Measurements from ENCODE around the gene IQSEC2. TPM values are rescaled to one million over a fixed set of nuclear protein-coding genes. Genes with fewer than 3 reads are reported as not detected.

IQSEC2 gene
- total and polyA plus RNA-seq, 2 of the 13 experiments (the other 11 are each of a cell fraction or from before 2014, with no cell fraction given) = 0.13 to 0.21 TPM

DNA sequence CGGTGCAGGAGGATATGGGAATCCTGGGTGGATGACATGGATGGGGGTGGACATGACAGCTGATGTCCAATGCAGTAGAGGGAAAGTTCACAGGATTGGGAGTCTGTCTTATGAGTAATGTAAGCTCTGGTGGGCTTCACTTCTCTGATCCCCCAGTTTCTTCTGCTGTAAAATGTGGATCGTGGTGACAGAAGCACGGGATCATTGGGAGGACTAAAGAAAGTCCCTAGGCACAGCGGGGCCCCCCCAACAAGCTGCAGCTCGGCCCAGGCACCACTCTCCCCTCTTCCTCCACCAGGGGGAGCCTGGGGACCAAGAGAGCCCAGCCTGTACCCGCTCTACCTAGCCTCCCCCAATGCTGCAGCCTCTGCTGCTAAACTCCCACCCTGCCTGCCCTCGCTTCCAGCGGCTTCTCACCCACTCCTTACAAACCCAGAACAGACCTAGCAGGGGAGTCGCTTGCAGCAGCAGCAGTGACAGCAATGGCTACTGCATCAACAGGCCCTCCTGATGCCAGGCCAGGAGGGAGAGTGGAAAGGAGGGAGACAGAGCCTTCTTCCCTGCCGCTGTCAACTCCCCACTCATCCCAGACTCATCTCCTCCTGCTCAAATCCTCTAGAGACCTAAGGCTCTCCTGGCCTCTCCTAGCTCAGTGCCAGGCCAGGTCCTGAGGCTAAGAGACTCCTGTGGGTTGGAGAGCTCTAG is 36.1 kb upstream of the IQSEC2 start (continued):
- TF ChIP-seq, protein P1, sequence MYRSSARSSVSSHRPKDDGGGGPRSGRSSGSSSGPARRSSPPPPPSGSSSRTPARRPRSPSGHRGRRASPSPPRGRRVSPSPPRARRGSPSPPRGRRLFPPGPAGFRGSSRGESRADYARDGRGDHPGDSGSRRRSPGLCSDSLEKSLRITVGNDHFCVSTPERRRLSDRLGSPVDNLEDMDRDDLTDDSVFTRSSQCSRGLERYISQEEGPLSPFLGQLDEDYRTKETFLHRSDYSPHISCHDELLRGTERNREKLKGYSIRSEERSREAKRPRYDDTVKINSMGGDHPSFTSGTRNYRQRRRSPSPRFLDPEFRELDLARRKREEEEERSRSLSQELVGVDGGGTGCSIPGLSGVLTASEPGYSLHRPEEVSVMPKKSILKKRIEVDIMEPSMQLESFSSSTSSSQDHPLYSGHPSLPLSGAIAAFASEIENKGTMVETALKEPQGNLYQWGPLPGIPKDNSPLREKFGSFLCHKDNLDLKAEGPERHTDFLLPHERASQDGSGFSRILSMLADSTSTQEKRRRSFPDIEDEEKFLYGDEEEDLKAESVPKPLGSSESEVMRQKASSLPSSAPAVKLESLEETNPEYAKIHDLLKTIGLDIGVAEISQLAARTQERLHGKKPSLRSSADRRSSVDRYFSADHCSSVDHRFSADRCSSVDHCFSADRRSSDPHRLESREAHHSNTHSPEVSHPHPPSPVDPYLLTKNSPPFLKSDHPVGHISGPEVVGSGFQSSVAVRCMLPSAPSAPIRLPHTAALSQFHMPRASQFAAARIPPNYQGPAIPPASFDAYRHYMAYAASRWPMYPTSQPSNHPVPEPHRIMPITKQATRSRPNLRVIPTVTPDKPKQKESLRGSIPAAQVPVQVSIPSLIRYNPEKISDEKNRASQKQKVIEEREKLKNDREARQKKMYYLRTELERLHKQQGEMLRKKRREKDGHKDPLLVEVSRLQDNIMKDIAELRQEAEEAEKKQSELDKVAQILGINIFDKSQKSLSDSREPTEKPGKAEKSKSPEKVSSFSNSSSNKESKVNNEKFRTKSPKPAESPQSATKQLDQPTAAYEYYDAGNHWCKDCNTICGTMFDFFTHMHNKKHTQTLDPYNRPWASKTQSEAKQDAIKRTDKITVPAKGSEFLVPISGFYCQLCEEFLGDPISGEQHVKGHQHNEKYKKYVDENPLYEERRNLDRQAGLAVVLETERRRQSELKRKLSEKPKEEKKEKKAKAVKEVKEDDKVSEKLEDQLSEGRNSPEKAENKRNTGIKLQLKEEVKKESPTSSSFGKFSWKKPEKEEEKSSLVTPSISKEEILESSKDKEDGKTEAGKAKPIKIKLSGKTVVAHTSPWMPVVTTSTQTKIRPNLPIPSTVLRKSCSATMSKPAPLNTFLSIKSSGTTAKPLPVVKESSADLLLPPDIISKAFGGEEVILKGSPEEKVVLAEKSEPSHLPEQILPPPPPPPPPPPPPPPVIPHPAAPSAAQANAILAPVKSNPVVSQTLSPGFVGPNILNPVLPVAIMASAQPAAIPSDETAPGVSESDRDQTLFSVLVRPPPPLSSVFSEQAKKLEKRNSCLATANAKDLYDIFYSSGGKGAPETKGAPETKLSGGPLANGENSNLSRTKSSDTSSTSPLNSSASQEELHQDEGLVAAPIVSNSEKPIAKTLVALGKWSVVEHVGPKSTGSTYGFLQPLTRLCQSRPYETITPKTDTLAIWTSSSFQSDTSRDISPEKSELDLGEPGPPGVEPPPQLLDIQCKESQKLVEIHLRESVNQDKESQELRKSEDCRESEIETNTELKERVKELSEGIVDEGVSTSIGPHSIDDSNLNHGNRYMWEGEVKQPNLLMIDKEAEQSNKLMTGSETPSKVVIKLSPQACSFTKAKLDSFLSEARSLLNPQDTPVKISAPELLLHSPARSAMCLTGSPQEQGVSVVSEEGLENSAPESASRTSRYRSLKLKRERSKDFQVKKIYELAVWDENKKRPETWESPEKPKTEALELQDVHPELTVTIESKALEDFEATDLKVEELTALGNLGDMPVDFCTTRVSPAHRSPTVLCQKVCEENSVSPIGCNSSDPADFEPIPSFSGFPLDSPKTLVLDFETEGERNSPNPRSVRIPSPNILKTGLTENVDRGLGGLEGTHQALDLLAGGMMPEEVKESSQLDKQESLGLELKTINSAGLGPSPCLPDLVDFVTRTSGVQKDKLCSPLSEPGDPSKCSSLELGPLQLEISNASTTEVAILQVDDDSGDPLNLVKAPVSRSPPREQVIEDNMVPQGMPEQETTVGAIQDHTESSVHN (CRISPR knock-in tag; IDR thresholded peaks at IDR 0.05) = no peak
- no peak for TF ChIP-seq MAFK (conservative IDR thresholded peaks at IDR 0.05 in 1 of 2, IDR thresholded peaks at IDR 0.05 in 1 of 2; ENCODE audit: low read length in 2 of 2)
- TF ChIP-seq, protein P2, sequence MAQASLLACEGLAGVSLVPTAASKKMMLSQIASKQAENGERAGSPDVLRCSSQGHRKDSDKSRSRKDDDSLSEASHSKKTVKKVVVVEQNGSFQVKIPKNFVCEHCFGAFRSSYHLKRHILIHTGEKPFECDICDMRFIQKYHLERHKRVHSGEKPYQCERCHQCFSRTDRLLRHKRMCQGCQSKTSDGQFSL (CRISPR knock-in tag; IDR thresholded peaks at IDR 0.05) = peak; percentile 89
- TF ChIP-seq, protein P3, sequence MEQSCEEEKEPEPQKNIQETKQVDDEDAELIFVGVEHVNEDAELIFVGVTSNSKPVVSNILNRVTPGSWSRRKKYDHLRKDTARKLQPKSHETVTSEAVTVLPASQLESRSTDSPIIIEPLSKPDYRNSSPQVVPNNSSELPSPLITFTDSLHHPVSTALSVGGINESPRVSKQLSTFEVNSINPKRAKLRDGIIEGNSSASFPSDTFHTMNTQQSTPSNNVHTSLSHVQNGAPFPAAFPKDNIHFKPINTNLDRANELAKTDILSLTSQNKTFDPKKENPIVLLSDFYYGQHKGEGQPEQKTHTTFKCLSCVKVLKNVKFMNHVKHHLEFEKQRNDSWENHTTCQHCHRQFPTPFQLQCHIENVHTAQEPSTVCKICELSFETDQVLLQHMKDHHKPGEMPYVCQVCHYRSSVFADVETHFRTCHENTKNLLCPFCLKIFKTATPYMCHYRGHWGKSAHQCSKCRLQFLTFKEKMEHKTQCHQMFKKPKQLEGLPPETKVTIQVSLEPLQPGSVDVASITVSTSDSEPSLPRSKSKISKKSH (CRISPR knock-in tag; IDR thresholded peaks at IDR 0.05; ENCODE audit: borderline replicate concordance) = no peak
- TF ChIP-seq HMG20A (CRISPR knock-in tag; IDR thresholded peaks at IDR 0.05; ENCODE audit: borderline replicate concordance) = no peak
- TF ChIP-seq ZNF879 (CRISPR knock-in tag; IDR thresholded peaks at IDR 0.05) = no peak
- no peak for TF ChIP-seq TCF7 (IDR thresholded peaks at IDR 0.05; ENCODE audit: low read depth)
- TF ChIP-seq, protein P4, sequence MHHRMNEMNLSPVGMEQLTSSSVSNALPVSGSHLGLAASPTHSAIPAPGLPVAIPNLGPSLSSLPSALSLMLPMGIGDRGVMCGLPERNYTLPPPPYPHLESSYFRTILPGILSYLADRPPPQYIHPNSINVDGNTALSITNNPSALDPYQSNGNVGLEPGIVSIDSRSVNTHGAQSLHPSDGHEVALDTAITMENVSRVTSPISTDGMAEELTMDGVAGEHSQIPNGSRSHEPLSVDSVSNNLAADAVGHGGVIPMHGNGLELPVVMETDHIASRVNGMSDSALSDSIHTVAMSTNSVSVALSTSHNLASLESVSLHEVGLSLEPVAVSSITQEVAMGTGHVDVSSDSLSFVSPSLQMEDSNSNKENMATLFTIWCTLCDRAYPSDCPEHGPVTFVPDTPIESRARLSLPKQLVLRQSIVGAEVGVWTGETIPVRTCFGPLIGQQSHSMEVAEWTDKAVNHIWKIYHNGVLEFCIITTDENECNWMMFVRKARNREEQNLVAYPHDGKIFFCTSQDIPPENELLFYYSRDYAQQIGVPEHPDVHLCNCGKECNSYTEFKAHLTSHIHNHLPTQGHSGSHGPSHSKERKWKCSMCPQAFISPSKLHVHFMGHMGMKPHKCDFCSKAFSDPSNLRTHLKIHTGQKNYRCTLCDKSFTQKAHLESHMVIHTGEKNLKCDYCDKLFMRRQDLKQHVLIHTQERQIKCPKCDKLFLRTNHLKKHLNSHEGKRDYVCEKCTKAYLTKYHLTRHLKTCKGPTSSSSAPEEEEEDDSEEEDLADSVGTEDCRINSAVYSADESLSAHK (CRISPR knock-in tag; IDR thresholded peaks at IDR 0.05; ENCODE audit: borderline replicate concordance) = no peak
- no peak for TF ChIP-seq FOXM1 (CRISPR knock-in tag; IDR thresholded peaks at IDR 0.05)
- TF ChIP-seq ATAD3A (CRISPR knock-in tag; IDR thresholded peaks at IDR 0.05) = no peak
- TF ChIP-seq, protein P5, sequence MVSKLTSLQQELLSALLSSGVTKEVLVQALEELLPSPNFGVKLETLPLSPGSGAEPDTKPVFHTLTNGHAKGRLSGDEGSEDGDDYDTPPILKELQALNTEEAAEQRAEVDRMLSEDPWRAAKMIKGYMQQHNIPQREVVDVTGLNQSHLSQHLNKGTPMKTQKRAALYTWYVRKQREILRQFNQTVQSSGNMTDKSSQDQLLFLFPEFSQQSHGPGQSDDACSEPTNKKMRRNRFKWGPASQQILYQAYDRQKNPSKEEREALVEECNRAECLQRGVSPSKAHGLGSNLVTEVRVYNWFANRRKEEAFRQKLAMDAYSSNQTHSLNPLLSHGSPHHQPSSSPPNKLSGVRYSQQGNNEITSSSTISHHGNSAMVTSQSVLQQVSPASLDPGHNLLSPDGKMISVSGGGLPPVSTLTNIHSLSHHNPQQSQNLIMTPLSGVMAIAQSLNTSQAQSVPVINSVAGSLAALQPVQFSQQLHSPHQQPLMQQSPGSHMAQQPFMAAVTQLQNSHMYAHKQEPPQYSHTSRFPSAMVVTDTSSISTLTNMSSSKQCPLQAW (CRISPR knock-in tag; IDR thresholded peaks at IDR 0.05) = no peak
- TF ChIP-seq CSRNP2 (CRISPR knock-in tag; conservative IDR thresholded peaks at IDR 0.05; ENCODE audit: low read depth) = no peak
